ENCODE results near the gene PTPRG. TPM values are rescaled to one million over a fixed set of nuclear protein-coding genes. Genes with fewer than 3 reads are reported as not detected.

Gene PTPRG
- total RNA-seq: 10 to 100 TPM; 21.1 to 54.2 (median 30.6) TPM

- Histone ChIP-seq H3K4me3 (peak within 1 kb of the TSS; percentile 83 to 95 (median 88)), H3K4me1 (peaks cover 10 to 17% of the 10 kb centered on the region in 2 donors), H3K36me3 (no peaks in the 10 kb centered on the region), H3K9me3 (peaks cover 0 to 5% (median 0%) of the 10 kb centered on the region in 3 donors), H3K27ac (peak within 1 kb of the TSS; percentile 95 to 99 (median 97)), H3K27me3 (no peaks in the 10 kb centered on the region)
- DNase-seq (peak; percentile 91), ATAC-seq (peak; percentile 81 to 86)
- in situ Hi-C loops (cut with MboI; ENCODE audit: low sequenced_read_pairs in 4 of 4) (loop anchor here (5.0 to 25.0 kb wide), 5 partner anchors 276 to 626 kb away; no protein-coding TSS in a partner anchor), intact Hi-C loops (cut with DNase I; ENCODE audit: low total_unique reads) (loop anchor here (2.0 to 5.0 kb wide), 9 partner anchors 115 to 566 kb away; partner anchors contain the start of gene FHIT)
- TF ChIP-seq, protein P1, sequence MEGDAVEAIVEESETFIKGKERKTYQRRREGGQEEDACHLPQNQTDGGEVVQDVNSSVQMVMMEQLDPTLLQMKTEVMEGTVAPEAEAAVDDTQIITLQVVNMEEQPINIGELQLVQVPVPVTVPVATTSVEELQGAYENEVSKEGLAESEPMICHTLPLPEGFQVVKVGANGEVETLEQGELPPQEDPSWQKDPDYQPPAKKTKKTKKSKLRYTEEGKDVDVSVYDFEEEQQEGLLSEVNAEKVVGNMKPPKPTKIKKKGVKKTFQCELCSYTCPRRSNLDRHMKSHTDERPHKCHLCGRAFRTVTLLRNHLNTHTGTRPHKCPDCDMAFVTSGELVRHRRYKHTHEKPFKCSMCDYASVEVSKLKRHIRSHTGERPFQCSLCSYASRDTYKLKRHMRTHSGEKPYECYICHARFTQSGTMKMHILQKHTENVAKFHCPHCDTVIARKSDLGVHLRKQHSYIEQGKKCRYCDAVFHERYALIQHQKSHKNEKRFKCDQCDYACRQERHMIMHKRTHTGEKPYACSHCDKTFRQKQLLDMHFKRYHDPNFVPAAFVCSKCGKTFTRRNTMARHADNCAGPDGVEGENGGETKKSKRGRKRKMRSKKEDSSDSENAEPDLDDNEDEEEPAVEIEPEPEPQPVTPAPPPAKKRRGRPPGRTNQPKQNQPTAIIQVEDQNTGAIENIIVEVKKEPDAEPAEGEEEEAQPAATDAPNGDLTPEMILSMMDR (IDR thresholded peaks at IDR 0.05 in 4 of 5, conservative IDR thresholded peaks at IDR 0.05 in 1 of 5): no peak
- TF ChIP-seq POLR2A (IDR thresholded peaks at IDR 0.05): peak; percentile 86 to 90
These were observed at the start of gene PTPRG for GRCh38 chr3:61561374-61562041. Gene PTPRG (plus strand): TSS chr3:61561571. CDS start chr3:61562288, 717 bp downstream.

DNA sequence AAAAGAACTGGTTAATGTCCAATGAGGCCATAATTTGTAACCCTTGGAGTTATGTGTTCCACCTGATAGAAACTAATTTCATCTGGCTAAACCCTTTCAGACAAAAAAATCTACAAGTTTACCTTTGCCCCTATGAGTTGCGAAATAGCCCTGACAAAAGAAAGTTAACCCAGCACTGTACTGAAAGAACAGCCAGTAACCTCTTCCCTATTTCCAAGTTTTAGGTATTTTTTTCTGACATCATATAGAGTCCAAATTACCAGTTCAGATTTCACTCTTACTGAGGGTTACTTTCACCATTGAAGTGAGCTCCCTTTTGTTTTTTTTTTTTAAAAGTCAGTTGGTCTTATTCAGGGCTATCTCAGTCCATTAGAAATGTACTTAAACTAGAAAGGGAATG, 42.8 kb upstream of the PTPRG start:
- H3K27me3 ChIP-seq: no peaks in the 10 kb centered on the region
- no peak overlapping the region for H3K4me3 ChIP-seq
- no peak for TF ChIP-seq POLR2A (IDR thresholded peaks at IDR 0.05)
- TF ChIP-seq, protein P1 (IDR thresholded peaks at IDR 0.05 in 4 of 5, conservative IDR thresholded peaks at IDR 0.05 in 1 of 5): no peak
- ATAC-seq: no peak
- intact Hi-C loops (cut with DNase I; ENCODE audit: low total_unique reads) (no loop called here), in situ Hi-C loops (cut with MboI; ENCODE audit: low sequenced_read_pairs in 4 of 4) (no loop called here)
- no peak overlapping the region for H3K27ac ChIP-seq
- H3K4me1 ChIP-seq: peaks cover 0 to 2% of the 10 kb centered on the region in 2 donors
- H3K9me3 ChIP-seq: no peaks in the 10 kb centered on the region
- no peaks in the 10 kb centered on the region for H3K36me3 ChIP-seq
- DNase-seq: no peak

- in situ Hi-C loops (cut with MboI; ENCODE audit: low sequenced_read_pairs in 4 of 4) (no loop called here), intact Hi-C loops (cut with DNase I; ENCODE audit: low total_unique reads) (no loop called here)
- TF ChIP-seq, protein P1 (IDR thresholded peaks at IDR 0.05 in 4 of 5, conservative IDR thresholded peaks at IDR 0.05 in 1 of 5): no peak
- no peak for TF ChIP-seq POLR2A (IDR thresholded peaks at IDR 0.05)
- peaks cover 0 to 2% of the 10 kb centered on the region in 2 donors for H3K4me1 ChIP-seq
- no peak for DNase-seq
- H3K27ac ChIP-seq: no peak overlapping the region
- H3K9me3 ChIP-seq: no peaks in the 10 kb centered on the region
- no peaks in the 10 kb centered on the region for H3K27me3 ChIP-seq
- no peak for ATAC-seq
- no peak overlapping the region for H3K4me3 ChIP-seq
- H3K36me3 ChIP-seq: no peaks in the 10 kb centered on the region
These were observed 40.3 kb upstream of the PTPRG start for GRCh38 chr3:61520966-61521628.

DNA sequence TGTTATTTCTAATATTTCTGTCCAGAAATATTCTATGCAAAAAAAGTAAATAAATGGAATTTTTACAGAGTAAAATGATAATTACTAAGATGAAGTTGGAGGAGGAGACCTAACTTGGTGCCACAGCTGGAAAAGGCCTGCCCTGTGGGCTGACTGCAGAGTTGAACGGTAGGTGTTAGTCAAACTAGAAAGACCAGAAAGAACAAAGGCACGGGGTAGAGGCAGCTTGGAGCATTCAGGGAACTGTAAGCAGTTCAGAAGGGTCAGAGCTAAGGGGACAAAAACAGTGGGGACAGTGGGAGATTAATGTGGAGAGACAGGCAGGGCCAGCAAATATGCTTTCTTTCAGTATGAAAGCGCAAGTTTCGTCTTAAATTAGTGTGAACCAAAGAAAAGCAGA, 39.3 kb upstream of the PTPRG start:
- TF ChIP-seq POLR2A (IDR thresholded peaks at IDR 0.05): no peak
- TF ChIP-seq, protein P1 (IDR thresholded peaks at IDR 0.05 in 4 of 5, conservative IDR thresholded peaks at IDR 0.05 in 1 of 5): no peak
- Histone ChIP-seq H3K4me3 (no peak overlapping the region), H3K9me3 (no peaks in the 10 kb centered on the region), H3K36me3 (no peaks in the 10 kb centered on the region), H3K27me3 (no peaks in the 10 kb centered on the region), H3K4me1 (peaks cover 0 to 2% of the 10 kb centered on the region in 2 donors), H3K27ac (no peak overlapping the region)
- ATAC-seq (no peak), DNase-seq (no peak)
- intact Hi-C loops (cut with DNase I; ENCODE audit: low total_unique reads) (no loop called here), in situ Hi-C loops (cut with MboI; ENCODE audit: low sequenced_read_pairs in 4 of 4) (no loop called here)
